ENCODE data around the gene BMPR1B.

DNA sequence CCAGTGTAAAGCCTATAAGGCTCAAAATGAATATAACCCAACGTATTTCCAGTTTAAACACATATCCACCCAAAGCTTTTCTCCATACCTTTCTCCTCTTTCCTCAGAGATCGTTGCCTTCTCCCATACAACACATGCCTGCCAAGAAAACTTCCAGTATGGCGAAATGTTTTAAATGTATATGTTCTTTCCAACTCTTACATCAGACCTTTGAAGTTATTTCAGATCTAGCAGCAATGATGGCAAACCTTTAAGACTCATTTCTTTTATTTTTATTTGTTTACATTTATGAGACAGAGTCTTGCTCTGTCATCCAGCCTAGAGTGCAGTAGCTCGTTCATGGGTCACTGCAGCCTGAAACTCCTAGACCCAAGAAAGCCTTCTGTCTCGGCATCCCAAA, 265.4 kb downstream of the BMPR1B start:
- TF ChIP-seq POLR2AphosphoS5 (IDR thresholded peaks at IDR 0.05) (no peak), POLR2A (IDR thresholded peaks at IDR 0.05) (no peak)

All from prostate gland (tissue), 1 donor.